ENCODE measurements around the gene RHOBTB1.
"Not testable (repeated sequence)": the region's sequence is repeated elsewhere in the genome, so short reads cannot be mapped to it uniquely, and the experiment has no call there.

The RHOBTB1 gene

DNA sequence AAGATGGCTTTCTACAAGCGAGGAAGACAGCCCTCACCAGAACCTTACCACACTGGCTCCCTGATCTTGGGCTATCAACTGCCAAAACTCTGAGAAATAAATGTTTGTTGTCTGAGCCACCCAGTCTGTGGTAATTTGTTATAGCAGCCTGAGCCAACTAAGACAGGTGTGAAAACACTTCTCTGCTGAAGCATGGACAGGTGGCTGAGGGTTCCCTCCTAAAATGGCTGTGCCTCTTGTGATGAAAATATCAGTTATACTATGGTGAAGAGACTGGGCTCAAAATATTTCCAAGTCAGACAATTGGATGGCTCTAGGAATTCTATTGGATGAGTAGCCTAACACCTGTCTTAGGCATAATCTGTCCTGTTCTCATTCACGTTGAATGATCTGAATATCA, 87.6 kb downstream of the RHOBTB1 start:
- DNase-seq, result no peak

- no peak for DNase-seq
These were observed 90.3 kb downstream of the RHOBTB1 start for GRCh38 chr10:60853637-60854036.

DNA sequence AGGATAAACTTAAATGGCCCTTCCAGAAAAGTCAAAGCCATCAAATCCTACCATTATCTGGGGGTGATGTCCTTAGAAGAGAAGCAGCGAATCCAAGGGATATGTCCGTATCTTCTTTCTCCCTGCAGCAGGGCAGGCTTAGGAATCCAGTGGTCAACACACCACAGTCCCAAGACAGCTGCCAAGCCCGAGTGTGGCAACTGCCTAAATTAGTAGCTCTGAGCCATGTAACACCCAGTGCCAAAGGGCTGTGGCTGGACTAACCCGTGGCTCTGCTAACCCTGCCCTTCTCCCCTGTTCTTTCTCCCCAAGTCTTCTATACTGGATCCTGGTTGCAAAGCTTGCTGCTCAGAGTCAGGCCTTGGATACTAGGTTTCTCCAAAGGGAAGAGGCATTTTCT, 90.9 kb downstream of the RHOBTB1 start:
- no peak for DNase-seq

DNA sequence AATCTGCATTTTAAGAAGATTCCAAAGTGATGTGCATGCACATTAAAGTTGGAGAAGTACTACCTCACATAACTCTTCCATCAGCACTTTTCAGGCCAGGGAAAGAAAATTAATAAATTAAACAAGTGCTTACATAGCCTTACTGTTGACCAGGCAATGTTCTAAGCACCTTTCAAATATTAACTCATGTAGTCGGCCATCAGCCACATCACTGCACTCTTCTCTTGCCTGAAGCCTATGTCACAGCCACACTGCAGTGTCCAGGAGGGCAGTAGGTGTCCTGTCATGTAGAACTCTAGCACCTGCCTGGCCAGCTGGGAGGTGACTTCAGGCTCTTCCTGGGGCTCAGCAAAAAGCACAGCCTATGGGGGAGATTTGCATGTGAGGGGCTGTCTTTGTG, 94.2 kb downstream of the RHOBTB1 start:
- DNase-seq, result no peak

DNA sequence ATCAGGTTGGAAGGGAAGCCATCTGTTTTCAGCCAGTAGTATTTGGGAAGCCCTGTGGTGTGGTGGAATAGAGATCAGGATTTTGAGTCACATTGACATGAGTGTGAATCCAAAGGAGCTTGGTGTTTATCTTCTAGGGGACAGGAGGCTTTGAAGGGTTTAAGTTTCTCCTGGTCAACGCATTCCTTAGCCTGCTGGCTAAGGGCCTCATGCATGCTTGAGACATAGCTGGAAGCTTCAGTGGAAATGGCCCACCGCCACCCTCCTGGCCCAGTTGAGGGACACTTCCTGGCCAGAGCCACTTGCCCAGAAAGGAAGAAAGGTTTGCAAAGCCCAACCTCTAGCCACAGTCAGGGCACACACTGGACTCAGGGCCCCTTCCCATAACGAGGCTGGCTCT, 94.8 kb downstream of the RHOBTB1 start:
- no peak for DNase-seq

GRCh38 chr10:60848680-60849079, 95.3 kb downstream of the RHOBTB1 start:
- no peak for DNase-seq

GRCh38 chr10:60848126-60848525, 95.9 kb downstream of the RHOBTB1 start:
- DNase-seq, result no peak

DNA sequence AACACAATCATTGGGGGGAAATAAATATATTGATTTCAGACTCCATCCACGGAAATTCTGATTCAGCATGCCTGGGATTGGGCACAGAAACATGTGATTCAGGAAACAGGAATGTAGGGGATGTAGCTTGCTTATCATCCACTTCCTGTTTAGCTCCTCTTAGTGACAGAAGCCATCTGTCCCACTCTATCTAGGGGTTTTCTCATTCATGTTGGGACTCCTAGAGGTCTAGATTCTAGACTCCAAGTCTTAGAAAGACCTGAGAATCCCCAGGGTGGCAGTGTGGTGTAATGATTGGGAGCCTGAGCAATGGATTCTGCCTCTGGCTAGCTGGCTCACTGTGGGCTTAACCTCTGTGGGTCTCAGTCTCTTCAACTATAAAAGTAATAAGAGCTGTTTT, 97.8 kb downstream of the RHOBTB1 start:
- DNase-seq, result no peak

DNA sequence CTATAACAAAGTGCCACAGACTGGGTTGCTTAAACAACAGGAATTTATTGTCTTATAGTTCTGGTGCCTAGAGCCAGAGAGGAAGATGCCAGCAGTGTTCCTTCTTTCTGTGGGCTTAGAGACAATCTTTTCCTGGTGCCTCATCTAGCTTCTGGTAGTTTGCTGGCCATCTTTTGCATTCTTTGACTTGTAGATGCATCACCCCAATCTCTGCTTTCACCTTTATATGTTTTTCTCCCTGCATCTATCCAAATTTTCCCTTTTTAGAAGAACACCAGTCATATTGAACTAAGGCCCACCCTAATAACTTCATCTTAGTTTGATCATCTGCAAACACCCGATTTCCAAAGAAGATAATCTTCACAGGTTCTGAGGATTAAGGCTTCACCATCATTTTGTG, 98.9 kb downstream of the RHOBTB1 start:
- DNase-seq, result no peak

DNA sequence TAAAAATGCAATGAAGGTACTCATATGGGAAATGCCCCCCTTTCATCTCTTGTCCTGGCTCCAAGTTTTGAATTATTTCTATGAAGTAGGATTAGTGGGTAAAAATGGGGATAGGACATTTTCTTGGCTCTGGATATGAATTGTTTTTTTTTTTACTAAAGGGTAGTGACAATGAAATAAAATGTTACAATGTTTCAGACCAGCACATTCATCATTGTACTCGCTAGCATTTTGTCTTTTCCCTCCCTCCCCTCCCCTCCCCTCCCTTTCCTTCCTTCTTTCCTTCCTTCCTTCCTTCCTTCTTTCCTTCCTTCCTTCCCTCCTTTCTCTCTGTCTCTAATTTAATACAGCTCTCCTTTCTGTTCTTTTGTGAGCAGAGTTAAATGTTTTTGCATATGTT, 101.3 kb downstream of the RHOBTB1 start:
- no peak for DNase-seq

GRCh38 chr10:60841227-60841626, 102.8 kb downstream of the RHOBTB1 start:
- not testable (repeated sequence) for DNase-seq

DNA sequence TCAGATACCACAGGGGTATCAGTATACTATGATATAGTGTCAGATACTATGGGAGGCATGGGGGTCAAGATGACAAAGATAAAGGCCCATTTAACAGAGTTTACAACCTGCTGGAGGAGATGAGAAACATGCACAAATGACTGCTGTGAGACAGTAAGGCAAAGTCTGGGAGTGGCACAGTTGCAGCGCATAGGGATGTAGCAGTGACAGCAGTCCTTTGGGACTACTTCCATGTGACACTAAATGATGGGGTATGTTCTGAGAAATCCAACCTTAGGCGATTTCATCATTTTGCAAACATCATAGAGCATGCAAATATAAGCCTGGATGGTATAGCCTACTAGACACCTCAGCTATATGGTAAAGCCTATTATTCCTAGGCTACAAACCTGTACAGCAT, 108.9 kb downstream of the RHOBTB1 start:
- DNase-seq, result no peak

DNA sequence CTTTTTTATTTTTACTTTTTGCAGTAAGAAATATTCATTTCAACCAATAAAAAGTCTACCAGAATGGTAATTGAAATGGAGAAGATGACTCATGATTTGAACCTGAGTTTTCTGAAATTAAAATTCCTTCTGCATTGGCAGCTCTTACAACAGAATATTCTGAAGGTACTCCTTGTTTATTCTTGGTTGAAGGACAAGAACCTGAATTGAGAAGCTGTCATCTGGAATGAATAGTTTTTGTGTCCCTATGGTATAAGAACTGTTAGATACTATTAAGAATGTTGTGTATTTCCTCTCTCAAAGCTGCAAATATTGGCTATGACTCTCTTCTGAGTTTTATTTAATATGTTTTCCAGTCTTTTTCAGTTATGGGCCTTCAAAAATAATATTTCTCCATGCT, 109.6 kb downstream of the RHOBTB1 start:
- no peak for DNase-seq

GRCh38 chr10:60832136-60832535, 111.8 kb downstream of the RHOBTB1 start:
- not testable (repeated sequence) for DNase-seq

DNA sequence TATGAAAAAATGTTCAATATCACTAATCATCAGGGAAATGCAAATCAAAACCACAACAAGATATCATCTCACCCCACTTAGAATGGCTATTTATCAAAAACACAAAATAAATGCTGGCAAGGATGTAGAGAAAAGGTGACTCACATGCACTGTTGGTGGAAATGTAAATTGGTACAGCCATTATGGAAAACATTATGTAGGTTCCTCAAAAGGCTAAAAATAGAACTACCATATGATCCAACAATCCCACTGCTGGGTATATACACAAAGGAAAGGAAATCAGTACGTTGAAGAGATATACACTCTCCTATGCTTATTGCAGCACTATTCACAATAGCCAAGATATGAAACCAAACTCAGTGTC, 115.5 kb downstream of the RHOBTB1 start:
- no peak for DNase-seq

DNA sequence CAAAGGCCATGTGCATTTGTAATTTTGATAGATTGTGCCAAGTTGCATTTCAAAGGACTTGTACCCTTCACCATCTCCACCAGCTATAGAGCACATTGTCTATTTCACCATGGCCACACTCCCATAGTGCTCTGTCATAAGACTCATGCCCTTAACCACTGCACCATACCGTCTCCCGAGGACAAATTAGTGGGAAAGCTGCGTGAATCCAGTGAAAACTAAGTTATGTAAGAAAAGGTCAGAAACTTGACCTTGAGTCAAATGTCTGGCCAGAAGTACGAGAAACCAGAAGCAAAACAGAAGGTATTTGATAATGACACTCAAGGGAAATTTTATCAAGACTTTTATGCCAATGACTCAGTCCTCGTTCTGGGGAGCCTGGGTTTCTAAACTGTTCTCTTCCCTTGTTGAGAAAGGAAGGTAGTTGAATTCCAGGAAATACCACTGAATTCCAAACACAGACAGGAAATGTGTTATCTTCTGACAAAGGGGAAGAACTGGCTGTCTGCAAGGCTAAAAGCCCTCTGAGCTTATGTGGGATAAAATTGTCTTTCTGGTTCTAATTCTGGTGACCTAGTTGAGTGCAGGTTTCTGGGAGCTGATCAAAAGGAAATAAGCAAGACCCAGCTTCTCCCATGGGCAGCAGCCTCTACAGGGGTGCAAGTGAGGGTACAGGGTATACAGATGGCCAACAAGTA, 116.0 kb downstream of the RHOBTB1 start:
- DNase-seq, result no peak

DNA sequence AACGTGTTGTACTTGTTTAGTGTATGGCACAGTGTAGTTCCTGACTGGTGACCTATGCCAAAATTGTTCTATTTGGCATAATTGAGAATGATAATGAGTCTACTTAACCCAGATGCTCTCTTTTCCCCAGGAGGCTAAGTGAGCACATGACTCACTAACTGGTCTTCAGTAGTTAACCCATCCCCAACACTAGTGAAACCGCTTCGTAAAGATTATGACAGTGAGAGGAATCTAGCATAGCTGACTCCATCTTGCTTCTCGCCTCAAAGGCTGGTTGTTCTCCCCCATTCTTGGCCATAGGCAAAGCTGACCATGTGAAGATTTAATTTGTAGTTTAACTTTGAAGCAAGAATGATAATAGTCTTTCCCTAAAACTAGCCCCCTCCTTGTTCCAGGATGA, 118.5 kb downstream of the RHOBTB1 start:
- no peak for DNase-seq

DNA sequence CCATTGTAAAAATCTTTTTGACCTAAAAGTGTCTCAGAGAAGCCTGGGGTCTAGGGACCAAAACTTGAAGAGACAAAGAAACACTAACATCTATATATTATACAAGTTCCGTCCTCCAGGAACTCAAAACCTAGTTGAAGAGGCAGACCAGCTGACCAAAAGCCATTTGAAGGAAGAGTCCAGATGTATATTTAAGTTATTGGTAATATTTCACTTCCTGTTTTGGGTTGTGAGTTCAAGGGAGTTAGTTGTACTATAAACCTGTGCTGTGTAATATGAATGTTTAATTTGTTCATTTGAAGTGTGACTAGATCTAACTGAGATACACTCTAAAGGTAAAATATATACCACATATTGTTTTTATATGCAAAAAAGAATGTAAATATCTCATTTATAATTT, 120.7 kb downstream of the RHOBTB1 start:
- DNase-seq, result no peak

DNA sequence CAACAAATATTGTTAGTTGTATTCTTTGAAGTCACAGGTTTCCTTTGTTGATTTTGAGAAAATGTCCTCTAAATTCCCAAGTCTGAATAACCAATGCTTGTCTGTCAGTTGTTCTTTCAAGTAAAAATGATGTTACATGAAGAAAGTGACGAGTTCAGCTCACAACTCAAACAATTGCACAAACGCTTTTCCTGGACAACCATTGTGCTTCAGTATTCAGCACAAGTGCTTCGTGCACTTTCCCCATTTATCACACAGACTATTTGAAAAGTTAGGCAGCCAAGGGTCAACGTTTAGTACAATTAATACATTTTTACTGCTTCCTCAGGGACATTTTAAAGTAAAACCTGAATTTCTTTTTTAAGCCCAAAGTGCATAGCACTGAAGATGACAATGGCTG, 121.2 kb downstream of the RHOBTB1 start:
- no peak for DNase-seq

GRCh38 chr10:60821656-60822055, 122.3 kb downstream of the RHOBTB1 start:
- DNase-seq, result no peak

- no peak for DNase-seq
These were observed 123.8 kb downstream of the RHOBTB1 start for GRCh38 chr10:60820093-60820754.

Data from SHP77 treated with DMSO at 0.1 percent for 48 hours (cell line).